Choroid plexus epithelial cell (primary cell): ENCODE data around the gene TC2N.

ENCODE experiments used
- DNase-seq: peaks from one replicate; pipeline ENCODE4 v3.0.0-alpha.2; 2010; ENCODE audit warnings: low read depth
- H3K4me3 ChIP-seq: 2 replicates; pipeline ENCODE4 v1.5.1; 2011; ENCODE audit warnings: low read depth, mild to moderate bottlenecking, control low read depth, low read length, moderate library complexity
- TF ChIP-seq, protein P1 (sequence below): conservative IDR thresholded peaks from 2 replicates; pipeline ENCODE4 v1.5.1; 2011; ENCODE audit warnings: low read depth, mild to moderate bottlenecking, control low read depth, inconsistent platforms, low read length, moderate library complexity

TC2N gene

DNA sequence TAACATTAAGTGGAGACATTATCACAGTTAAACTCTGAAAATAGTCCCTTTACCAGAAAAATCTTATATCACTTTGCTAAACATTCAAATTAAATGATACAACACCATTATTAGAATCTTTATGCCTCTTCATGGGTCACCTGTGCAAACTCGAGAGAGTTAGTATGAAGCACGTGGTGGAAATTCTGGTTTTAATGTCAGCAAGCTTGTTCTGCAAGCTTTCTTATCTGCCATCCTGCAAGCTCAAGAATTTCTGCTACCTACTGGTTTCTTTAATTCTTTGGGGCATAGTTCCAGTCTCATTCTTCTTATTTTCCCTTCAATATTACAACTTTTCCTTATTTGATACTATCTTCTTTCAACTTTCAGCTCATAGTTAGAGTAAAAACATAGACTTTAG, 136.3 kb downstream of the TC2N start:
- no peak overlapping the region for H3K4me3 ChIP-seq
- no peak for DNase-seq

DNA sequence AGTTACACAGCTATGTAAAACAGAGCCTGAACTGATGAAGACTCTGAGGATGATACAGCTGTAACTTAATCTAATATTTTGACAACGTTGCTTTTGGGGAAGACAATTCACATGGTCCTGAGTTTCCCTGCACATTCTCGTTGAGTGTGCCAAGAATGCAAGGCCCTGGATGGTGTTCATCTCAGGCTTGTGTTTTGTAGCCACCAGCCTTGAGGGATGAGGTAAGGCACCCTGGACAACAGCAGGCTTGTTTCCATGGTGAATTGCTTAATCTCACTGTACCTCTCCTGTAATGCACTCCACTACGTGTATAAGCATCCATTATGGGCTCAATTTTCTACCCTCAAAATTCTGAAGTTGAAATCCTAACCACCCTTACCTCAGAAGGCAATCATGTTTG, 137.6 kb downstream of the TC2N start:
- DNase-seq, result no peak
- TF ChIP-seq, protein P1, sequence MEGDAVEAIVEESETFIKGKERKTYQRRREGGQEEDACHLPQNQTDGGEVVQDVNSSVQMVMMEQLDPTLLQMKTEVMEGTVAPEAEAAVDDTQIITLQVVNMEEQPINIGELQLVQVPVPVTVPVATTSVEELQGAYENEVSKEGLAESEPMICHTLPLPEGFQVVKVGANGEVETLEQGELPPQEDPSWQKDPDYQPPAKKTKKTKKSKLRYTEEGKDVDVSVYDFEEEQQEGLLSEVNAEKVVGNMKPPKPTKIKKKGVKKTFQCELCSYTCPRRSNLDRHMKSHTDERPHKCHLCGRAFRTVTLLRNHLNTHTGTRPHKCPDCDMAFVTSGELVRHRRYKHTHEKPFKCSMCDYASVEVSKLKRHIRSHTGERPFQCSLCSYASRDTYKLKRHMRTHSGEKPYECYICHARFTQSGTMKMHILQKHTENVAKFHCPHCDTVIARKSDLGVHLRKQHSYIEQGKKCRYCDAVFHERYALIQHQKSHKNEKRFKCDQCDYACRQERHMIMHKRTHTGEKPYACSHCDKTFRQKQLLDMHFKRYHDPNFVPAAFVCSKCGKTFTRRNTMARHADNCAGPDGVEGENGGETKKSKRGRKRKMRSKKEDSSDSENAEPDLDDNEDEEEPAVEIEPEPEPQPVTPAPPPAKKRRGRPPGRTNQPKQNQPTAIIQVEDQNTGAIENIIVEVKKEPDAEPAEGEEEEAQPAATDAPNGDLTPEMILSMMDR, result no peak
- H3K4me3 ChIP-seq, result no peak overlapping the region

More for the DNA sequence above, 136.3 kb downstream of the TC2N start:
- TF ChIP-seq, protein P1, result no peak
